NCI-H524 (cell line): Measurements from ENCODE around the gene ADRA2B.
"Not testable (repeated sequence)": the region's sequence is repeated elsewhere in the genome, so short reads cannot be mapped to it uniquely, and the experiment has no call there.

Experiments used
- DNase-seq, 2 experiments: peaks; one replicate each; lab custom pipeline; 2025; lab: John Stamatoyannopoulos, UW

Gene ADRA2B

DNA sequence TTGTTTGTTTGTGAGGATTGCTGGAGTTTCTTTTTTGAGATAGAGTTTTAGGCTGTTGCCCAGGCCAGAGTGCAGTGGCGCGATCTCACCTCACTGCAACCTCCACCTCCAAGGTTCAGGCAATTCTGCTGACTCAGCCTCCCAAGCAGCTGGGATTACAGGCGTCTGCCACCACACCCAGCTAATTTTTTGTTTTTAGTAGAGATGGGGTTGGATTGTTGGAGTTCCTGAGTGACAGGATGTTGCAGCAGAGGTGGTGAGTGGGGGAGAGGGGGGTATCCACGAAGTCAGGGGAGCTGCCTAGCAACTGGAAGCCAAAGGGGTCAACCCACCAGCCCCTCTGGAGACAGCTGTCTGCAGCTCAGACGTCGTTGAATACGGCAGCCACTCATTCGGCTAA, 46.5 kb downstream of the ADRA2B start:
- not testable (repeated sequence) for DNase-seq

DNA sequence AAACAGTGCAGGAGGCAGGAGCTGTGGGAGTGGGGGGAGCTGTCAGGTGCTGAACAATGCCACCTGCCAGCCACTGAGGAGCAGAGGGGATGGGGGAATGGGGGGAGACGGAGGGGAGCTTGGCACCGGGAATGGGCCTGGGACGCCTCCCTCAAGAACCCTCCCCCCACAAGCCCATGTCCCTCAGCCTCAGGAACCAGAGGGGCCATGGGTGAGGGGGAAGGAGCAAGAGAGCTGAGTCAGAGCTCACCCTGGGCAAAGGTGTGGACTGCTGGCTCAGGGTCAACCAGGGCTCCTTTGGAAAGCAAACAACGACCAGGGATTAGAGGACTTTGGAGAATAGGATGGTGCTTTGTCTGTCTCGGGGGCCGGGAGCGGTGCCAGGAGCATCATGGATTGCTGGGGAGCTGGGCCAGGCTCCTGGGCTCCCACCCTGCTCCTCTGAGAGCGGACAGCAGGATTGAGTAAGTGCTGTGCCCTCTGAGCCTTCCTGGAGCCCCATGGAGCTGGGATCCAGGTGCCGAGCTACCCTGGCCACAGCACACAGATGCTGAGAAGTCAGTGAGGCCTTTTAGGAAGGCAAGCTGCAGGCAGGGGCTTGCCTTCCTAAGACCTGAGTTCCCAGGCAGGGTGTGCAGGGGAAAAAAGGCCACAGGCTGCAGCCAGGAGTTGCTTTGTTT, 48.3 kb downstream of the ADRA2B start:
- peak in 1 of 2 experiments; percentile 15 for DNase-seq

DNA sequence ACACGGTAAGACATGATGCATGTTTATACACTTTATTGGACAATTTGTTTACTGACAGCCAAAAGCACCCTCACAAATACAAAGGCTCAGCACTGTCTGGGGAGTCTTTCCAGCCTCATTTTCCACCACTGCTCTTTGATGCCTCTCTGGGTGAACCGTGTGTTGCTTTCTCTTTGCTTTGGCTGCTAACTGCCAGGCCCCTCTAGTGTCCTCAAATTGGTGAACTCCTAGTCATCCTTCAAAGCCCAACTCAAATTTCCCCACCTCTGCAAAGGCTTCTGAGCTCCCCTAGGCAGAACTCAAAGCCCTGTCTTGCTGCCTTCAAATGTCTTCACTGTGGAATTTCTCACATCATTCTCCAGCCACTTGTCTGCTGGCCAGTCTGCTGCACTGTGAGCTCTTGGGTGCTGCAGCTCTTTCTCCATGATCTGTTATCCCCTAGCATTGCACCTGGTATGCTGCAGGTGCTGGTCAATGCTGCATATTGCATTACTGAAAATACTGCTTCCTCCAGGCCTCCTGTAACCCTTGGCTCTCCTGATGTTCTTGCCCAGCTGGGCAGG, 49.2 kb downstream of the ADRA2B start:
- DNase-seq, result not testable (repeated sequence)

DNA sequence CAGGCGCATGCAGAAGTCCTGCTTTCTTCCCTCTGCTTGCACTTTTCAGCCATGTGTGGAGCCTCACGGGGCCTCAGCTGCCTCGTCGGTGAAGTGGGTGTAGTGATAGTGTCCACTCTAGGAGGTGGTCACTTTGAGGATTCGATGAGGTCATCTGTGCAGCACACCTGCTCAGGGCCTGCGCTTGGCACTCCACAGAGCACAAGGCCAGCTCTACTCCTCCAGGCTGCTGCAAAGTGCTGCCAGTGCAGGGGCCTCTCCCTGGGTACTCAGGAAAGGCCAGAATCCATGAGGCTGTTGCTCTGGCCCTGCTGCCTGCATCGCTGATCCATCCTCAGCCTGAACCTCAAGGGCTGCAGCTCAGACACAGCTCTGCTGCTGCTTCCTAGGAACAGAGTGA, 49.9 kb downstream of the ADRA2B start:
- DNase-seq, result not testable (repeated sequence)

DNA sequence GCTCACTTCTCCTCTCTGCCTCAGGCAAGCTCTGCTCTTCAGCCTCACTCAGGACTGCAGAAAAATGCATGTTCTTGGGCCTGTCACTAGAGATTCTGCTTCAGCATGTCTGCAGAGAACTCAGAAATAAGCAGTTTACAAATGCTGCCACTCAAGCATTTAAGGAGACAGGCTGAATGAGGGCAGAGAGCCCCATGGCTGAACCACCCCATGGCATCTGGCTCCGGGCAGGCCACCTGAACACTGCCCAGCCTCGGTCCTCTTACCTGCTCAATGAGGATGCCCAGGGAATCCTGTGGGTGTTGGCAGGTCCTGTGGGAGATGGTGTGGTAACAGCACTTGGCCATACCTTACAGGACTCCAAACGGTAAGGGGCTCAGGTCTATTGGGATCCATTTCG, 50.4 kb downstream of the ADRA2B start:
- not testable (repeated sequence) for DNase-seq

DNA sequence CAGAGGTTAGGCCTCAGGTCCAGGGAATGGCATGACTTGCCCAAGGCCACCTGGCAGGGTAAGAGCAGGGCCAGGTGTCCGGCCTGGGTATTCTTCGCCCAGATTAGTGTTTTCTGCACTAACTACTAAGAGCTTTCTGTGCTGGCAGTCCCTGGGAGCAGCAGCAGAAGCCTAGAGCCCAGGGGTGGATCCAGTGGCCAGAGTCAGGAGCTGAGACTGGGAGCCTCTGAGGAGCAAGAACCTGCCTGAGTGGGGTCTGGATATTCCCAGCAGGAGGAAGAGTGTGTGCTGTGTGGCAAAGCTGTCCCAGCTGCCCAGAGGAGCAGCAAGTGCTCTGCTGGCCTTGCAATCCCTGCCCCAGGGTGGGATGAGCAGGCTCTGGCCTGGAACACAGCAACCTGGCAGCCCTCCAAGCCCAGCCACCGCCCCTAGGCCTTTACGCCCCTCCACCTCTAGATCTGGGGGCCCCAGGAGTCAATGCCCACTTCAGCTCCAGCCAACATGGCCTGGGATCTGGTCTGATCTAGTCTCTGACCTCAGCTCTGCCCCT, 50.9 kb downstream of the ADRA2B start:
- no peak for DNase-seq

DNA sequence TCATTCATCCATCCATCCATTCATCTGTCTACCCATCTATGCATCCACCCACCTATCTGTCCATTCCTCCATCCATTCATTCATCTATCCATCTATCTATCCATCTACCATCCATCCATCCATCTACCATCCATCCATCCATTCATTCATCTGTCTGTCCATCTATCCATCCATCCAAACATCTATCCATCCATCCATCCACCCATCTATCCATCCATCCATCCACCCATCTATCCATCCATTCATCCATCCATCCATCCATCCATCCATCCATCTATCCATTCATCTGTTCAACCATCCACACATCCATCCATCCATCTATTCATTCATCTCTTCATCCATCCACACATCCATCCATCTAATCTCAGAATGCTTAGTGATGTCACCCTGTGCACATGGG, 51.6 kb downstream of the ADRA2B start:
- DNase-seq, result not testable (repeated sequence)

DNA sequence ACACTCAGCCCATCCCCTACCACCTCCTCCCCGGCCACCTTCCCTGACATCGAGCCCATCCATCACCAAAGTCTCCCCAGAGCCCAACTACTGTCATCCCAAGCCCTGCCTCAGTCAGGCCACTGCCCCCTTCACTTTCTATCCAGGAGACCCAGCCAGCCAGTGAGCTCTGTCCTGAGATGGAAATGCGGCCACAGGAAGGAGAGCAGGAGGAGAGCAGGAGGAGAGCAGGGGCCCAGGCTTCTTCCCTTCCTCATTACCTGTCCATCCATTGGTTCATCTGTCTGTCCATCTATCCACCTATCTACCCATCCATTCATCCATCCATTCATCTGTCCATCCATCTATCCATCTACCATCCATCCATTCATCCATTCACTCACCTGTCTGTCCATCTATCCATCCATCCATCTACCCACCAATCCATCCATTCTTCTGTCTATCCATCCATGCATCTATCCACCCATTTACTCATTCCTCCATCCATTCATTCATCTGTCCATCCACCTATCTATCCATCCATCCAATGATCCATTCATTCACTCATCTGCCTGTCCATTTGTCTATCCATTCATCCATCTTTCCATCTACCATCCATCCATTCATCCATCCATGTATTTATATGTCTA, 52.2 kb downstream of the ADRA2B start:
- not testable (repeated sequence) for DNase-seq

DNA sequence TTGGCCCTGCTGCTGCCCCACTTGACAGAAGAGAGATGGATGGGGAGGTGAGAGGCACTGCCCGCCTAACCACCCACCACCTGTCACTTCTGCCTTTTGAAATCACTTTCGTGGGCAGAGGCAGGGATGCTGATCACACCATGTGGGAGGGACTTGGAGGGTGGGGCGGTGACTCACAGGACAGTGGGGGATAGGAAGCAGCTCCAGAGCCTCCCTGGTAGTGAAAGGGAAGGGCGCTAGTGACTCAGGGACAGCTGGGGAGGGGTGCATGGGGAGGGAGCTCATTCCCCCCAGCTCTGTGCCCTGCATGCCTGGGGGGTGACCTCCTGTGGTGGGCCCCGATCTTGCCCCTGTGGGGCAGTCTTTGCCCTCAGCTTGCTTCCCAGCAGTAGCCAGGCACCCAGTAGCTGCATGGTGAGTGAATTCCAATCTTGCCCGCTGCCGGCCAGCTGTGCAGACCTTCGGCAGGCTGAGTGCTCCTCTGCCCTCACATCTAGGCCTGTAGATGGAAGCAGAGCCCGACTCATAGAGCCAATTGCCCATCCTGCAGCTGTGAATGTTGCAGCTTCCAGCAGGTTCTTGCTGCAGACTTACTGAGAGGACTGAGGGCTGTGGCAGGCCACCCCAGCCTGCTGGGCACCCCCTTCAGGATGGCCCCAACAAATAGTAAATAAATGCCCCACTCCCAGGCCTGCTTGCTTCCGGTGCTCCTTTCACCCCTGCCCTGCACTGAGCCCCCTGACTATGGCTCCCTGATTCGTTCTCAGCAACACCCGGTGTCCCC, 53.1 kb downstream of the ADRA2B start:
- DNase-seq, result not testable (repeated sequence)
